NCI-H1417 treated with DMSO at 0.1 percent for 48 hours (cell line): Measurements from ENCODE around the gene ABCA2.

Source experiments
- DNase-seq: peaks from one replicate; lab custom pipeline; 2025; lab: John Stamatoyannopoulos, UW

Gene ABCA2

GRCh38 chr9:136978865-136979544 lies 49.0 kb downstream of the ABCA2 start:
- no peak for DNase-seq

- DNase-seq, result no peak
Measured at GRCh38 chr9:136978073-136978864, 49.8 kb downstream of the ABCA2 start.

GRCh38 chr9:136977649-136978072 lies 50.4 kb downstream of the ABCA2 start:
- no peak for DNase-seq

DNA sequence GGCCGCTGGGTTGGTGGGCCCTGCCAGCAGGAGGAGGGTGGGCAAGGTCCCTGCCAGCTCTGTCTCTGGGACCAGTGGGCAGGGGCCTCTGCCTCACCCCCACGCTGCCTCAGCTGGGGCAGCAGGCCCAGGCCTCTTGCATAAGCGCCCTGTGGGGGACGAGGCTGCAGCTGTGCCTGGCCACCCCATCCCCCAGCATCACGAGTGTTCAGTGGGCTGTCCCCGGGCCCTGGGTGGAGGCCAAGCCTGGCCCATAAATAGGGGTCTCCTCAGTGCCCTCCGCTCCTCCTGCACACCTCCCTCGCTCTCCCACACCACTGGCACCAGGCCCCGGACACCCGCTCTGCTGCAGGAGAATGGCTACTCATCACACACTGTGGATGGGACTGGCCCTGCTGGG lies 50.8 kb downstream of the ABCA2 start, which contains the start of gene PTGDS:
Gene PTGDS (plus strand): TSS at position 282 of the 400 bp plus-strand sequence. CDS start 75 bp downstream, at position 357.
- no peak for DNase-seq

DNA sequence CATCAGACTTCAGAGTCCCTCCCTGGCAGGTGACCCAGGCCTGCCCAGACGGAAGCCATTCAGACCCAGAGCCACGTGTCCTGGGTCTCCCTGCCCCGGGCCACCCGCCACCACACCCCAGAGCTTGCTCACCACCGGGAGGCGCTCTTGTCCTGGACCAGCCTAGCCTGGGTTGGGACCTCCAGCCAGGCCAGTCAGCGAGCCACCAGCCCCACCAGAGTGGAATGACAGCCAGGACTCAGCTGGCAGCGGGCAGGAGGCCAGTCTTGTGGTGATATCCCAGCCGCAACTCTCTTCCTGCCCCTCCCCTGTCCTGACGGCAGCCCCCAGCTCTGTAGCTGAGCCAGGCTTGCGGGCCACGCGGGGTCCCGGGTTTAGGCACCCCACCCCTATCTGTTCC lies 52.4 kb downstream of the ABCA2 start:
- DNase-seq, result no peak

GRCh38 chr9:136974817-136975535 lies 53.1 kb downstream of the ABCA2 start:
- no peak for DNase-seq

GRCh38 chr9:136973618-136974617 lies 54.1 kb downstream of the ABCA2 start:
- no peak for DNase-seq

GRCh38 chr9:136972743-136973142 lies 55.3 kb downstream of the ABCA2 start:
- DNase-seq, result no peak

- DNase-seq, result no peak
Measured at GRCh38 chr9:136972335-136972734, 55.7 kb downstream of the ABCA2 start.

DNA sequence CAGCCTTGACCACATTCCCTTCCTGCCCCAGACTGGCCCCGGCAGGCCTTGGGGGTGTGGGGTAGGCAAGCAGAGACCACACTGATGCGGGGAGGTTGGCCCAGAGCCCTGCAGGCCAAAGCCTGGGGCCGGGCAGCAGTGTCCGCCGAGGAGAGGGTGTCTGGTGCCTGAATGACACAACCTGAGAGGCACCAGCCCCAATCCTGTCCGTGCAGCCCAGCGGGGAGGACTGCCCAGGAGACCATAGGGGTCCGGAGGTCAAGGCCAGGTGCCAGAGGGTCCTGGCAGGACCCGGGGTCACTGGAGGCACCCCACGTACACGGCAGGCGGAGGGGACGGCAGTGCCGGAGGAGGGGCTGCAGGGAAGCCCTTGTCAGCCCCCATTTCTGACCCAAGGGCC lies 56.3 kb downstream of the ABCA2 start:
- DNase-seq, result no peak

DNA sequence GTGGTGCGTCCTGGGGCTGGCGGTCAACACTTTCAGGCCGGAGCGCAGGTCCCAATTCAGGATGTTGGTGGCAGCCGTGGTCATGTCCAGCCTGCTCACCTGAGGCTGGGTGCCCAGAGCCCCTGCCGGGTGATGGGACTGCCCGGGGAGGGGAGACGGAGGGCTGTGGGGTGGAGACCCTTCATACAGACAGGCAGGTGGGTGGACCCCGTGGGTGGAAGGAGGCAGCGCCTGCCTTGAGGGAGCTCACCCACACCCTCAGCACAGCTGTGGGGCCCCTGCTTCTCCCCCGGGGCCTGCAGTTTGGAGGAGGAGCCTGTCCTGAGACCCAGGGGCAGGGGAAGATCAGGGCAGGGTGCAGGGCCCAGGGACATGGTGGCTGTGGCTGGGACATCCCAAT lies 57.7 kb downstream of the ABCA2 start:
- no peak for DNase-seq

- DNase-seq, result no peak
Measured at GRCh38 chr9:136969774-136970173, 58.3 kb downstream of the ABCA2 start.

DNA sequence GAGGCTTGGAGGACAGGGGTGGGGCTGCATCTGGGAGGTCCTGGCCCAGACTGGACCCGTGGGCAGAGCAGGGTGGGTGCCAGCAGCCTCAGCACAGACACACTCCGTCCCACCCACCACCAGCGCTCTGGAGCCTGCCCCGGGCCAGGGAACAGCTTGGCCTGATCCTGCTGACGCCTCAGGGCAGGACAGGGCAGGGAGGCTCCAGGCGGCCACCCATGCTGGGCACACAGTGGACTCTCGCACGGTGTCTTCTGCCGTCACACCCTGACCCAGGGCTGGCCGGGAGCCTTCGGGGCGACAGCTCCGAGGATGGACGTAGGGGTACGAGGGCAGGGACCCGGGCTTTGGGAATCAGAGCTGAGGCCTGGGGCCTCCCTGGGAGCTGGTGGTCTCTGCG lies 58.9 kb downstream of the ABCA2 start:
- no peak for DNase-seq

DNA sequence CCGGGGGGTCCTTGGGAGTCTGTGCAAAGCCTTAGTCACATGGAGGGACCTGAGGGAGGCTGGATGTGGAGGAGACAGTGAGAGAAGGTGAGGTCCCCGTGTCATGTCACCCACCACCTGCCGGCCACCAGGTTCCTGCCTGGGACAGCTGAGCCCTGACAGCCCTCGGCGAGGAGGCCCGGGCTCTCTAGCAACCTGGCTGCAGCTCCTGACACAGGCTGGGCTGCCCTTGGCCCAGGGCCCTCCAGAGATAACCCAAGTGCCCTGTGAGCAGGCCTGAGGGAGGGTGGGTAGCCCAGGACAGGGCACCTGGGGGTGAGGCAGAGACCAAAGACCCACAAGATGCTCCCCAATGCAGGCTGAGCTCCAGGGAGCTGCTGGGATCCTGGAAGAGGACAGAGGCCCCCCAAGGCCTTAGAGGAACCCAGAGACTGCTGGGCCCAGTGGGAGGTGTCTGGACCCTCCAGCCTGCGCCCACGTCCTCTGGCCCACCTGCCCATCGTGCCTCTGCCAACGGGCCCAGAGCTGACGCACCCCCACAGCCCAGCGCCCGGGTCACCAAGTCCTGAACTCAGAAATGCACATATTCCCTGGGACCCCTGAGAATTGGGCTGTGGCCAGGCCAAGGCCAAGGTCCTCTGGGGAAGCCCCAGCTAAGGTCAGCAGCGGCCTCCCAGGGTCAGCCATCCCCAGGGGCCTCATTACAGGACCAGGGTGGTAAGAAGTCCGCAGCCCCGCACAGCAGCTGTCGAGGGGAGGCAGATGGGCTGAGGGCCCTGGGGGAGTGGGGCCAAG lies 59.5 kb downstream of the ABCA2 start:
- no peak for DNase-seq

- no peak for DNase-seq
Measured at GRCh38 chr9:136965771-136966484, 62.1 kb downstream of the ABCA2 start.

- no peak for DNase-seq
Measured at GRCh38 chr9:136964833-136965422, 63.1 kb downstream of the ABCA2 start.

GRCh38 chr9:136964171-136964689 lies 63.8 kb downstream of the ABCA2 start:
- no peak for DNase-seq

- no peak for DNase-seq
Measured at GRCh38 chr9:136963751-136964150, 64.3 kb downstream of the ABCA2 start.

- no peak for DNase-seq
Measured at GRCh38 chr9:136963341-136963740, 64.7 kb downstream of the ABCA2 start.
